IMR-90 (cell line): Measurements from ENCODE around the gene TEK. TPM values are rescaled to one million over a fixed set of nuclear protein-coding genes. Genes with fewer than 3 reads are reported as not detected.

ENCODE experiments used
- ATAC-seq: fragments of 200-7000 bp; cut with Tn5 transposase; 2 replicates; pipeline ENCODE4 v1.9.1; 2020; ENCODE audit warnings: low read depth, mild to moderate bottlenecking, moderate library complexity
- BruUV-seq: library from RNA; stranded (reverse); fragments of 400-500 nt; replicated peaks from 2 replicates; lab custom pipeline; 2021; lab: Mats Ljungman, UMichigan
- CTCF ChIA-PET: fragments of 300-600 bp; formaldehyde crosslinking; extraction: SDS; loops from one replicate; lab custom pipeline; 2021; ENCODE audit warnings: antibody characterized with exemption; lab: Yijun Ruan, JAX
- POLR2A ChIA-PET: fragments of 300-600 bp; sonication (Branson Sonifier 250); formaldehyde crosslinking; loops from one replicate; lab custom pipeline; 2022; ENCODE audit warnings: antibody characterized with exemption; ENCODE audit not compliant: unreplicated experiment; lab: Charles Lee
- DNase-seq: peaks from one replicate; pipeline ENCODE4 v3.0.0; 2013
- H2AFZ ChIP-seq: replicated peaks from 2 replicates; pipeline ENCODE3; 2013; ENCODE audit warnings: low read length, mild to moderate bottlenecking; ENCODE audit not compliant: poor library complexity
- H2AK5ac ChIP-seq: 2 replicates; pipeline ENCODE4 v1.6.1; 2013; ENCODE audit warnings: low read depth, low read length, inconsistent platforms
- H2AK9ac ChIP-seq: replicated peaks from 2 replicates; pipeline ENCODE3; 2013; ENCODE audit warnings: mild to moderate bottlenecking, low read depth, low read length, moderate library complexity; ENCODE audit not compliant: poor library complexity
- H2BK120ac ChIP-seq: 2 replicates; pipeline ENCODE4 v1.6.1; 2013; ENCODE audit warnings: low read depth, low read length, inconsistent platforms
- H2BK15ac ChIP-seq: 3 replicates; pipeline ENCODE4 v1.6.1; 2013; ENCODE audit warnings: low read depth, low read length, inconsistent platforms
- H2BK20ac ChIP-seq: 2 replicates; pipeline ENCODE4 v1.6.1; 2013; ENCODE audit warnings: low read depth, mild to moderate bottlenecking, inconsistent platforms, low read length, moderate library complexity
- H2BK5ac ChIP-seq: 2 replicates; pipeline ENCODE4 v1.6.1; 2013; ENCODE audit warnings: mild to moderate bottlenecking, low read depth, low read length, inconsistent platforms; ENCODE audit not compliant: poor library complexity, severe bottlenecking
- H3K14ac ChIP-seq: replicated peaks from 2 replicates; pipeline ENCODE4 v1.6.1; 2013; ENCODE audit warnings: low read depth, low read length, inconsistent platforms
- H3K18ac ChIP-seq: 2 replicates; pipeline ENCODE4 v1.6.1; 2013; ENCODE audit warnings: low read depth, low read length, control low read depth
- H3K23ac ChIP-seq: 2 replicates; pipeline ENCODE4 v1.6.1; 2013; ENCODE audit warnings: low read depth, low read length, inconsistent platforms
- H3K27ac ChIP-seq: 2 replicates; pipeline ENCODE4 v1.5.1; 2013; ENCODE audit warnings: mild to moderate bottlenecking, control low read depth, low read length; ENCODE audit not compliant: insufficient read depth
- H3K27me3 ChIP-seq: 2 replicates; pipeline ENCODE4 v1.6.1; 2013; ENCODE audit warnings: low read length; ENCODE audit not compliant: control insufficient read depth, insufficient read depth
- H3K36me3 ChIP-seq: 2 replicates; pipeline ENCODE4 v1.6.1; 2013; ENCODE audit warnings: low read length, mixed read lengths; ENCODE audit not compliant: control insufficient read depth, insufficient read depth
- H3K4ac ChIP-seq: 2 replicates; pipeline ENCODE4 v1.6.1; 2013; ENCODE audit warnings: low read depth, low read length, inconsistent platforms
- H3K4me1 ChIP-seq: 2 replicates; pipeline ENCODE4 v1.6.1; 2013; ENCODE audit warnings: low read length, mixed read lengths; ENCODE audit not compliant: control insufficient read depth, insufficient read depth
- H3K4me2 ChIP-seq: 2 replicates; pipeline ENCODE4 v1.6.1; 2013; ENCODE audit warnings: low read depth, mild to moderate bottlenecking, control low read depth, low read length, moderate library complexity
- H3K4me3 ChIP-seq: 2 replicates; pipeline ENCODE4 v1.5.1; 2013; ENCODE audit warnings: low read depth, mild to moderate bottlenecking, control low read depth, low read length, moderate library complexity; ENCODE audit not compliant: insufficient read depth
- H3K56ac ChIP-seq: 2 replicates; pipeline ENCODE4 v1.6.1; 2013; ENCODE audit warnings: low read length, inconsistent platforms; ENCODE audit not compliant: insufficient read depth; ENCODE audit errors: extremely low read depth
- H3K79me1 ChIP-seq, 2 experiments: 2 replicates each; pipeline ENCODE4 v1.6.1; 2013; ENCODE audit warnings: low read length in 2 of 2, inconsistent platforms in 1 of 2, low read depth in 1 of 2
- H3K9ac ChIP-seq: 2 replicates; pipeline ENCODE4 v1.6.1; 2013; ENCODE audit warnings: low read depth, low read length, control low read depth
- H3K9me1 ChIP-seq: 2 replicates; pipeline ENCODE4 v1.6.1; 2013; ENCODE audit warnings: low read length, inconsistent platforms; ENCODE audit not compliant: insufficient read depth
- H3K9me3 ChIP-seq: 2 replicates; pipeline ENCODE4 v1.6.1; 2013; ENCODE audit warnings: low read length; ENCODE audit not compliant: control insufficient read depth, insufficient read depth
- H4K20me1 ChIP-seq: 2 replicates; pipeline ENCODE4 v1.6.1; 2013; ENCODE audit warnings: low read length, inconsistent platforms; ENCODE audit not compliant: insufficient read depth
- H4K5ac ChIP-seq: 2 replicates; pipeline ENCODE4 v1.6.1; 2013; ENCODE audit warnings: mild to moderate bottlenecking, low read depth, low read length, control low read depth
- H4K8ac ChIP-seq, 2 experiments: 2 replicates each; pipeline ENCODE4 v1.6.1; 2013; ENCODE audit warnings: low read depth in 2 of 2, low read length in 2 of 2, control low read depth in 1 of 2, inconsistent platforms in 1 of 2
- H4K91ac ChIP-seq: 2 replicates; pipeline ENCODE4 v1.6.1; 2013; ENCODE audit warnings: low read depth, low read length, inconsistent platforms; ENCODE audit not compliant: insufficient read depth
- BHLHE40 ChIP-seq: fragments of 150-350 bp; IDR thresholded peaks from 2 replicates; pipeline ENCODE4 v1.6.1; 2016; ENCODE audit warnings: mild to moderate bottlenecking, low read depth, low read length
- CEBPB ChIP-seq: IDR thresholded peaks from 2 replicates; pipeline ENCODE4 v1.6.1; 2012; ENCODE audit warnings: low read depth, low read length, improper control_type of control experiment
- FOS ChIP-seq: fragments of 150-350 bp; IDR thresholded peaks from 2 replicates; pipeline ENCODE4 v1.6.1; 2016; ENCODE audit warnings: low read depth, low read length
- MAZ ChIP-seq: IDR thresholded peaks from 2 replicates; pipeline ENCODE4 v1.6.1; 2012; ENCODE audit warnings: low read depth, mild to moderate bottlenecking, low read length, improper control_type of control experiment, moderate library complexity, borderline replicate concordance
- NFE2L2 ChIP-seq: fragments of 150-350 bp; IDR thresholded peaks from 2 replicates; pipeline ENCODE4 v1.6.1; 2016; ENCODE audit warnings: low read depth, mild to moderate bottlenecking, low read length
- POLR2A ChIP-seq: IDR thresholded peaks from 2 replicates; pipeline ENCODE4 v1.6.1; 2012; ENCODE audit warnings: mild to moderate bottlenecking, low read depth, low read length
- RAD21 ChIP-seq: IDR thresholded peaks from 2 replicates; pipeline ENCODE4 v1.6.1; 2012; ENCODE audit warnings: low read length, improper control_type of control experiment
- SMC3 ChIP-seq: fragments of 150-350 bp; IDR thresholded peaks from 2 replicates; pipeline ENCODE4 v1.6.1; 2016; ENCODE audit warnings: low read depth, mild to moderate bottlenecking, antibody characterized with exemption, low read length, moderate library complexity
- WGBS, 2 experiments: methylation state at CpG; one replicate each; pipeline versions ENCODE4 v1.1.5 to v1.1.7; 2013; ENCODE audit warnings: missing lambda C conversion rate in 2 of 2; ENCODE audit not compliant: insufficient read length in 1 of 2; ENCODE audit errors: extremely low coverage in 2 of 2; 5-methylcytosine and 5-hydroxymethylcytosine counted together
- dilution Hi-C: fragments of 300-500 bp; cut with HindIII; formaldehyde crosslinking; loops from one replicate; pipeline ENCODE4 v1.14.3; 2018; ENCODE audit warnings: low sequenced_read_pairs; ENCODE audit not compliant: unreplicated experiment
- in situ Hi-C: fragments of 300-500 bp; cut with MboI; formaldehyde crosslinking; loops from 3 replicates; pipeline ENCODE4 v1.14.3; 2019; ENCODE audit warnings: low sequenced_read_pairs, inconsistent platforms, mixed read lengths
- intact Hi-C: fragments of 100-400 bp; cut with micrococcal nuclease; formaldehyde crosslinking; loops from 2 replicates; pipeline ENCODE4 v1.10.0; 2022
- polyA plus RNA-seq, 3 experiments: library from polyadenylated mRNA; depleted of rRNA; stranded (reverse); fragments of >200 nt; gene quantifications; 2 replicates each; pipeline ENCODE4 v1.2.3, GENCODE V29; 2012; ENCODE audit warnings: low replicate concordance in 1 of 3
- total RNA-seq: library from RNA; depleted of rRNA; stranded (reverse); fragments of >200 nt; gene quantifications from 2 replicates; pipeline ENCODE4 v1.2.3, GENCODE V29; 2012
- TF ChIP-seq, protein P1 (sequence below): fragments of 150-350 bp; IDR thresholded peaks from 2 replicates; pipeline ENCODE4 v1.6.1; 2017; ENCODE audit warnings: mild to moderate bottlenecking, antibody characterized with exemption, low read length, low read depth
- TF ChIP-seq, protein P2 (sequence below): fragments of 150-350 bp; IDR thresholded peaks from 2 replicates; pipeline ENCODE4 v1.6.1; 2016; ENCODE audit warnings: low read depth, mild to moderate bottlenecking, low read length, moderate library complexity, borderline replicate concordance

TEK gene
- total and polyA plus RNA-seq, 2 of the 4 experiments (the other 2 are of a cell fraction): 6.3 to 11.7 TPM

DNA sequence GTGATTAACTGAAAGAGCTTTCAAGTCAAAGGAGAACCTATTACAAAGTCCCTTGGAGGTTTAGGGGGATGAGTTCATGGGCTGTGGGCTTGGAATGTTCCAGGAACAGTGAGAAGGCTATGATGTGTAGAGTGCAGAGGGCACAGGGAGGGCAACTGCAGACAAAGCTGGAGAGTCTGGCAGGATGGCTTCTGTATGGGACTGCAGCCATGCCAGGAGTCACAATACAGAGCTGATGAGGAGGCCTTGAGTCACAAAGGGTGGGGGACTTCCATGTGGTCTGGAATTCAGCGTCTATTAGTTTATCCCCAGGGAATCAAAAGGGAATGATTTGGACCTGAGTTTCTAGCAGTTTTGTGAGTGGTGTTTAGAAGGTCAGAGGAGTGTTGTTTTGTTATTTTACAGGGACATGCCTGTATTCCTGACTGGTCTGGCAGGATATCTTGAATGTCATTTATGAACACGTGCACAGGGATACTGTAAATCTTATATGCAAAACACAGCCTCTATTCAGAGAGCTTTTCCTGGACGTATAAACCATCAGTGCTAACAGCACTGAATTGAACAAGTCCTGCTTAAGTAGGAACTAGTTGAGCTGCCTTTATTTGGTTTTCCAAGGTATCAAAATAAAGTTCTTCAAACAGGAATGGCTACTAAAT lies 14.3 kb upstream of the TEK start:
- Histone ChIP-seq H3K18ac (peak overlapping the region; percentile 94), H2BK120ac (peak overlapping the region; percentile 72), H3K56ac (0 out of 2 replicates have a peak overlapping the region, but pooled peaks have one; percentile 5), H3K9me1 (no peaks in the 10 kb centered on the region), H3K14ac (peak overlapping the region; percentile 41), H2BK5ac (peak overlapping the region; percentile 94), H3K4ac (peak overlapping the region; percentile 84), H3K9me3 (no peaks in the 10 kb centered on the region), H3K27me3 (no peaks in the 10 kb centered on the region), H2BK15ac (peak overlapping the region; percentile 67; the same call in 1 of the 3 replicates), H4K5ac (peak overlapping the region; percentile 97), H3K27ac (peak overlapping the region; percentile 65), H4K8ac (peak overlapping the region; percentile 27 to 89), H3K79me1 (no peaks in the 10 kb centered on the region; a peak in 1 of 4 replicates), H3K4me3 (no peak overlapping the region), H3K4me2 (peak overlapping the region; percentile 13; the same call in 1 of the 2 replicates), H4K20me1 (no peaks in the 10 kb centered on the region), H3K4me1 (peaks cover 9% of the 10 kb centered on the region), H3K36me3 (no peaks in the 10 kb centered on the region), H2AK5ac (peak overlapping the region; percentile 62; the same call in 1 of the 2 replicates), H2BK20ac (peak overlapping the region; percentile 78), H4K91ac (peak overlapping the region; percentile 88), H2AFZ (peak overlapping the region; percentile 75), H2AK9ac (peak overlapping the region; percentile 43), H3K9ac (no peak overlapping the region), H3K23ac (peak overlapping the region; percentile 36)
- 0% methylated on average over 1 of the region's 3 CpGs; no CpG with 5 or more reads in 1 of the 2 experiments for WGBS, 2 experiments
- no peak for TF ChIP-seq POLR2A
- peak; percentile 26; the same call in 1 of the 2 replicates for TF ChIP-seq MAZ
- 0 out of 2 replicates have a peak, but pooled peaks have one; percentile 16 for TF ChIP-seq CEBPB
- TF ChIP-seq NFE2L2: no peak
- TF ChIP-seq, protein P1, sequence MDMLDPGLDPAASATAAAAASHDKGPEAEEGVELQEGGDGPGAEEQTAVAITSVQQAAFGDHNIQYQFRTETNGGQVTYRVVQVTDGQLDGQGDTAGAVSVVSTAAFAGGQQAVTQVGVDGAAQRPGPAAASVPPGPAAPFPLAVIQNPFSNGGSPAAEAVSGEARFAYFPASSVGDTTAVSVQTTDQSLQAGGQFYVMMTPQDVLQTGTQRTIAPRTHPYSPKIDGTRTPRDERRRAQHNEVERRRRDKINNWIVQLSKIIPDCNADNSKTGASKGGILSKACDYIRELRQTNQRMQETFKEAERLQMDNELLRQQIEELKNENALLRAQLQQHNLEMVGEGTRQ: 0 out of 2 replicates have a peak, but pooled peaks have one; percentile 30
- TF ChIP-seq, protein P2, sequence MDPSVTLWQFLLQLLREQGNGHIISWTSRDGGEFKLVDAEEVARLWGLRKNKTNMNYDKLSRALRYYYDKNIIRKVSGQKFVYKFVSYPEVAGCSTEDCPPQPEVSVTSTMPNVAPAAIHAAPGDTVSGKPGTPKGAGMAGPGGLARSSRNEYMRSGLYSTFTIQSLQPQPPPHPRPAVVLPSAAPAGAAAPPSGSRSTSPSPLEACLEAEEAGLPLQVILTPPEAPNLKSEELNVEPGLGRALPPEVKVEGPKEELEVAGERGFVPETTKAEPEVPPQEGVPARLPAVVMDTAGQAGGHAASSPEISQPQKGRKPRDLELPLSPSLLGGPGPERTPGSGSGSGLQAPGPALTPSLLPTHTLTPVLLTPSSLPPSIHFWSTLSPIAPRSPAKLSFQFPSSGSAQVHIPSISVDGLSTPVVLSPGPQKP: no peak
- TF ChIP-seq FOS: peak; percentile 70
- TF ChIP-seq BHLHE40: no peak; the same call in 1 of the 2 replicates
- no peak for TF ChIP-seq RAD21
- no peak for TF ChIP-seq SMC3
- intact Hi-C loops (no loop called here), in situ Hi-C loops (no loop called here), dilution Hi-C loops (no loop called here)
- ATAC-seq (peak; percentile 89), DNase-seq (peak; percentile 88)
- ChIA-PET CTCF (interaction anchor here (1.1 to 1.4 kb wide), 2 partner anchors 13 to 16 kb away, joined by 5 to 6 read pairs; no protein-coding TSS in a partner anchor), POLR2A (interaction anchor here (1.1 kb wide), 1 partner anchor 9 kb away, joined by 4 read pairs; no protein-coding TSS in a partner anchor)
- no TSS peak for BruUV-seq
